ENCODE measurements around the gene GRM4.
A peak's percentile ranks its signal among the peaks of the same experiment; 100 is the strongest.

GRM4 gene

GRCh38 chr6:34082864-34083626 lies 62.8 kb downstream of the GRM4 start:
- no peak for DNase-seq

GRCh38 chr6:34082348-34082747 lies 63.5 kb downstream of the GRM4 start:
- no peak for DNase-seq

- no peak for DNase-seq
Observed at GRCh38 chr6:34080357-34080756, 65.5 kb downstream of the GRM4 start.

- no peak for DNase-seq
Observed at GRCh38 chr6:34079899-34080298, 66.0 kb downstream of the GRM4 start.

GRCh38 chr6:34075906-34076305 lies 70.0 kb downstream of the GRM4 start:
- no peak for DNase-seq

GRCh38 chr6:34074064-34074742 lies 71.7 kb downstream of the GRM4 start:
- DNase-seq, result no peak

- DNase-seq, result no peak
Observed at GRCh38 chr6:34073540-34073939, 72.3 kb downstream of the GRM4 start.

GRCh38 chr6:34072727-34073126 lies 73.2 kb downstream of the GRM4 start:
- DNase-seq, result no peak

GRCh38 chr6:34071884-34072379 lies 74.0 kb downstream of the GRM4 start:
- no peak for DNase-seq

- no peak for DNase-seq
Observed at GRCh38 chr6:34071136-34071883, 74.6 kb downstream of the GRM4 start.

GRCh38 chr6:34070315-34071135 lies 75.4 kb downstream of the GRM4 start:
- DNase-seq, result no peak

GRCh38 chr6:34068462-34069044 lies 77.3 kb downstream of the GRM4 start:
- no peak for DNase-seq

GRCh38 chr6:34067814-34068213 lies 78.1 kb downstream of the GRM4 start:
- DNase-seq, result no peak

- no peak for DNase-seq
Observed at GRCh38 chr6:34066772-34067770, 78.8 kb downstream of the GRM4 start.

GRCh38 chr6:34066218-34066571 lies 79.7 kb downstream of the GRM4 start:
- DNase-seq, result no peak

GRCh38 chr6:34065466-34066217 lies 80.2 kb downstream of the GRM4 start:
- peak; percentile 60 for DNase-seq

- DNase-seq, result no peak
Observed at GRCh38 chr6:34064675-34065074, 81.2 kb downstream of the GRM4 start.

- no peak for DNase-seq
Observed at GRCh38 chr6:34063651-34064050, 82.2 kb downstream of the GRM4 start.

- no peak for DNase-seq
Observed at GRCh38 chr6:34062815-34063214, 83.1 kb downstream of the GRM4 start.

- DNase-seq, result no peak
Observed at GRCh38 chr6:34062156-34062555, 83.7 kb downstream of the GRM4 start.

Data from right forelimb (tissue), 1 donor.